Measurements from ENCODE around the gene CA11.

The CA11 gene

GRCh38 chr19:48674216-48674809 lies 28.3 kb upstream of the CA11 start:
- TF ChIP-seq, protein P1, sequence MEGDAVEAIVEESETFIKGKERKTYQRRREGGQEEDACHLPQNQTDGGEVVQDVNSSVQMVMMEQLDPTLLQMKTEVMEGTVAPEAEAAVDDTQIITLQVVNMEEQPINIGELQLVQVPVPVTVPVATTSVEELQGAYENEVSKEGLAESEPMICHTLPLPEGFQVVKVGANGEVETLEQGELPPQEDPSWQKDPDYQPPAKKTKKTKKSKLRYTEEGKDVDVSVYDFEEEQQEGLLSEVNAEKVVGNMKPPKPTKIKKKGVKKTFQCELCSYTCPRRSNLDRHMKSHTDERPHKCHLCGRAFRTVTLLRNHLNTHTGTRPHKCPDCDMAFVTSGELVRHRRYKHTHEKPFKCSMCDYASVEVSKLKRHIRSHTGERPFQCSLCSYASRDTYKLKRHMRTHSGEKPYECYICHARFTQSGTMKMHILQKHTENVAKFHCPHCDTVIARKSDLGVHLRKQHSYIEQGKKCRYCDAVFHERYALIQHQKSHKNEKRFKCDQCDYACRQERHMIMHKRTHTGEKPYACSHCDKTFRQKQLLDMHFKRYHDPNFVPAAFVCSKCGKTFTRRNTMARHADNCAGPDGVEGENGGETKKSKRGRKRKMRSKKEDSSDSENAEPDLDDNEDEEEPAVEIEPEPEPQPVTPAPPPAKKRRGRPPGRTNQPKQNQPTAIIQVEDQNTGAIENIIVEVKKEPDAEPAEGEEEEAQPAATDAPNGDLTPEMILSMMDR (IDR thresholded peaks at IDR 0.05; ENCODE audit: borderline replicate concordance, insufficient read depth, low read depth, low read length): no peak
- no peak overlapping the region for H3K4me3 ChIP-seq (ENCODE audit: low read depth, low read length)

- TF ChIP-seq, protein P1 (IDR thresholded peaks at IDR 0.05; ENCODE audit: borderline replicate concordance, insufficient read depth, low read depth, low read length): no peak
- no peak overlapping the region for H3K4me3 ChIP-seq (ENCODE audit: low read depth, low read length)
Measured at GRCh38 chr19:48673436-48674100, 27.6 kb upstream of the CA11 start.

DNA sequence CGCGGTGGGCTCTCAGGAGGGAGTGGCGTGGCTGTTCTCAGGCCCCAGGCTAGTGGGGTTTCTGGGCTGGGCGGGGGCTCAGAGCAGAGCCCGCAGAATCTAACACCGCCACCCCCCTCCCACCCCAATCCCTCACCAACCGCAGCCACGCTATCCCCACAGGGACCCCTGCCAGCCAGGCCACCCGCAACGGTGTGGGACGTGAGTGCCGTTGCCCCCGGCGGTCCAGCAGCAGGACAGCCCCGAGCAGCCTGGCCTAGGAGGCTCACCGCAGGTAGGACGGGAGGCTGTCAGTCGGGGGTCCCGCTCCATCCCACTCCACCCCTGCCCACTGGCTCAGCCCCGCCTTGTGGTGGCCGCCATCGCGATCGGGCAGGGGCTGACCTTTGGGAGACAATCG lies 27.0 kb upstream of the CA11 start, which contains the start of gene NTN5:
NTN5 (minus strand) TSS at position 24 of the 400 bp plus-strand sequence. CDS start 2,031 bp downstream, outside the sequence.
- TF ChIP-seq, protein P1 (IDR thresholded peaks at IDR 0.05; ENCODE audit: borderline replicate concordance, insufficient read depth, low read depth, low read length): no peak
- H3K4me3 ChIP-seq (ENCODE audit: low read depth, low read length): no peak within 1 kb of the TSS

GRCh38 chr19:48671446-48671995 lies 25.5 kb upstream of the CA11 start:
- TF ChIP-seq, protein P1 (IDR thresholded peaks at IDR 0.05; ENCODE audit: borderline replicate concordance, insufficient read depth, low read depth, low read length): no peak
- H3K4me3 ChIP-seq (ENCODE audit: low read depth, low read length): no peak overlapping the region

- H3K4me3 ChIP-seq (ENCODE audit: low read depth, low read length): no peak overlapping the region
Measured at GRCh38 chr19:48670699-48671445, 24.9 kb upstream of the CA11 start.

DNA sequence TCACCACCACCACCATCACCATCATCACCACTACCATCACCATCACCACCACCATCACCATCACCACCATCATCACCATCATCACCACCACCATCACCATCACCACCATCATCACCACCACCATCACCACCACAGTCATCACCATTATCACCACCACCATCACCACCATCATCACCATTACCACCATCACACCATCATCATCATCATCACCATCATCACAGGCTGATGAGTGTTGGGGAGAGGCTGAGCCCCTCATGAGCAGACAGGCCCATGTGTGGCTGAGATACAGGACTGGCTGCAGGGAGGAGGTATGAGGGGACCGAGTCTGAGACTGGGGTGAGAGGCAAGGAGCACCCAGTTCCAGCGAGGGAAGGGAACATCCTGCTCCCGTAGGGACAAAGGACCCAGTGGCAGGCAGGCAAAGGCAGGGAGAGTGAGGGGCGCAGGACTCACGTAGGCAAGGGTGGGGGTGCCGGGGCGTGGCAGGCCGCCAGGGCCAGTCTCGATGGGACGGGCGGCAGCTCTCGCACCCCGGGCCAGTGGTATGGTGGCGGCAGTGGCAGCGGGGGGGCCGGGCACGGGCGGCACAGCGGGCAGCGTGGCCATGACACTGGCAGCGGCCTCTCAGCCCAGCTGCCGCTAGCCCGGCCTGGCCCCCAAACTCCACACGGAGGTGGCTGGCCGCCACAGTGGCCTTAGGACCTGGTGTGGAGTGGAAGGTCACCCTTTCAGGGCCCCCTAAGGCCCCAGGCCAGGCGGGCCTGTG lies 24.1 kb upstream of the CA11 start:
- H3K4me3 ChIP-seq (ENCODE audit: low read depth, low read length): no peak overlapping the region
- TF ChIP-seq, protein P1 (IDR thresholded peaks at IDR 0.05; ENCODE audit: borderline replicate concordance, insufficient read depth, low read depth, low read length): no peak

More at GRCh38 chr19:48670699-48671445, 24.9 kb upstream of the CA11 start:
- TF ChIP-seq, protein P1 (IDR thresholded peaks at IDR 0.05; ENCODE audit: borderline replicate concordance, insufficient read depth, low read depth, low read length): no peak
